SK-N-SH treated with all-trans-retinoic acid at 6 μM for 48 hours (cell line): Measurements from ENCODE around the gene GARNL3.

Experiments
- CREB5 ChIP-seq: fragments of 250-450 bp; sonication (Bioruptor Pico); IDR thresholded peaks from 2 replicates; pipeline ENCODE4 v1.5.1; 2020; ENCODE audit warnings: low read depth, mild to moderate bottlenecking, moderate library complexity
- RARB ChIP-seq: fragments of 250-450 bp; sonication (Bioruptor Pico); IDR thresholded peaks from 2 replicates; pipeline ENCODE4 v1.8.0; 2021; ENCODE audit warnings: mild to moderate bottlenecking, moderate library complexity
- TSHZ2 ChIP-seq: fragments of 250-450 bp; sonication (Bioruptor Pico); IDR thresholded peaks from 2 replicates; pipeline ENCODE4 v1.5.0; 2020; ENCODE audit warnings: mild to moderate bottlenecking, moderate library complexity

- no peak for TF ChIP-seq RARB (CRISPR knock-in tag)
- no peak for TF ChIP-seq CREB5 (CRISPR knock-in tag)
- no peak for TF ChIP-seq TSHZ2 (CRISPR knock-in tag)
Observed at GRCh38 chr9:127300886-127301447, 36.4 kb downstream of the GARNL3 start.
